WTC11 (cell line): ENCODE data around the gene DSC2.

Source experiments
- GABPB1 ChIP-seq: sonication (generic); formaldehyde crosslinking; IDR thresholded peaks from 2 replicates; pipeline ENCODE4 v1.8.1; 2023; ENCODE audit warnings: mild to moderate bottlenecking, missing genetic modification reagents
- NR1H2 ChIP-seq: sonication (generic); formaldehyde crosslinking; IDR thresholded peaks from 2 replicates; pipeline ENCODE4 v1.9.0; 2021; ENCODE audit warnings: mild to moderate bottlenecking, moderate library complexity, missing genetic modification reagents
- SP1 ChIP-seq: sonication (generic); formaldehyde crosslinking; conservative IDR thresholded peaks from 2 replicates; pipeline ENCODE4 v1.8.1; 2022; ENCODE audit warnings: missing genetic modification reagents
- TF ChIP-seq, protein P1 (sequence below): fragments of 200-600 bp; IDR thresholded peaks from 2 replicates; pipeline ENCODE4 v1.8.0; 2022; ENCODE audit warnings: antibody characterized with exemption
- TF ChIP-seq, protein P2 (sequence below): sonication (generic); formaldehyde crosslinking; conservative IDR thresholded peaks from 2 replicates; pipeline ENCODE4 v1.8.1; 2022; ENCODE audit warnings: mild to moderate bottlenecking, missing genetic modification reagents
- TF ChIP-seq, protein P3 (sequence below): sonication (generic); formaldehyde crosslinking; IDR thresholded peaks from 2 replicates; pipeline ENCODE4 v1.8.0; 2022; ENCODE audit warnings: mild to moderate bottlenecking, missing genetic modification reagents
- TF ChIP-seq, protein P4 (sequence below): sonication (generic); formaldehyde crosslinking; IDR thresholded peaks from 2 replicates; pipeline ENCODE4 v1.8.1; 2023; ENCODE audit warnings: mild to moderate bottlenecking, missing genetic modification reagents, moderate library complexity

DNA sequence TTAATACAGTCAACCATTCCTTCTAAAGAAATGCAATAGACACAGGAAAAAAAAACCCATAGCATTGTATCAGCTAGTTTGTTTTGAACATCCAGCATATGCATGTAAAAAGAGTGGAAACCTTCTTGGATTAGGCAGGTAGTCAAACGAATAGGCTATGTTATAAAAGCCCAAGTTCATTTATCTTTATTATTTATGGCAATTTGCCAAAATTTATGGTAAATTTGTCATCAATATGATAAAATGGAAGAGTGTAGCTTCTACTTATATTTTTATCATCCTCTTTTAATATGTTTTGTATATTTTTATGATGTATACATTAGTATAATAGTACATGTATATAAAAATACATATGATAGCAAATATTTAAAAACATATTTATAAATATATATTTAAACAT lies 36.5 kb upstream of the DSC2 start:
- TF ChIP-seq, protein P1, sequence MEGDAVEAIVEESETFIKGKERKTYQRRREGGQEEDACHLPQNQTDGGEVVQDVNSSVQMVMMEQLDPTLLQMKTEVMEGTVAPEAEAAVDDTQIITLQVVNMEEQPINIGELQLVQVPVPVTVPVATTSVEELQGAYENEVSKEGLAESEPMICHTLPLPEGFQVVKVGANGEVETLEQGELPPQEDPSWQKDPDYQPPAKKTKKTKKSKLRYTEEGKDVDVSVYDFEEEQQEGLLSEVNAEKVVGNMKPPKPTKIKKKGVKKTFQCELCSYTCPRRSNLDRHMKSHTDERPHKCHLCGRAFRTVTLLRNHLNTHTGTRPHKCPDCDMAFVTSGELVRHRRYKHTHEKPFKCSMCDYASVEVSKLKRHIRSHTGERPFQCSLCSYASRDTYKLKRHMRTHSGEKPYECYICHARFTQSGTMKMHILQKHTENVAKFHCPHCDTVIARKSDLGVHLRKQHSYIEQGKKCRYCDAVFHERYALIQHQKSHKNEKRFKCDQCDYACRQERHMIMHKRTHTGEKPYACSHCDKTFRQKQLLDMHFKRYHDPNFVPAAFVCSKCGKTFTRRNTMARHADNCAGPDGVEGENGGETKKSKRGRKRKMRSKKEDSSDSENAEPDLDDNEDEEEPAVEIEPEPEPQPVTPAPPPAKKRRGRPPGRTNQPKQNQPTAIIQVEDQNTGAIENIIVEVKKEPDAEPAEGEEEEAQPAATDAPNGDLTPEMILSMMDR = no peak
- TF ChIP-seq SP1 (CRISPR knock-in tag) (no peak), NR1H2 (no peak), GABPB1 (no peak)
- TF ChIP-seq, protein P2, sequence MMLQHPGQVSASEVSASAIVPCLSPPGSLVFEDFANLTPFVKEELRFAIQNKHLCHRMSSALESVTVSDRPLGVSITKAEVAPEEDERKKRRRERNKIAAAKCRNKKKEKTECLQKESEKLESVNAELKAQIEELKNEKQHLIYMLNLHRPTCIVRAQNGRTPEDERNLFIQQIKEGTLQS (CRISPR knock-in tag) = no peak
- TF ChIP-seq, protein P3, sequence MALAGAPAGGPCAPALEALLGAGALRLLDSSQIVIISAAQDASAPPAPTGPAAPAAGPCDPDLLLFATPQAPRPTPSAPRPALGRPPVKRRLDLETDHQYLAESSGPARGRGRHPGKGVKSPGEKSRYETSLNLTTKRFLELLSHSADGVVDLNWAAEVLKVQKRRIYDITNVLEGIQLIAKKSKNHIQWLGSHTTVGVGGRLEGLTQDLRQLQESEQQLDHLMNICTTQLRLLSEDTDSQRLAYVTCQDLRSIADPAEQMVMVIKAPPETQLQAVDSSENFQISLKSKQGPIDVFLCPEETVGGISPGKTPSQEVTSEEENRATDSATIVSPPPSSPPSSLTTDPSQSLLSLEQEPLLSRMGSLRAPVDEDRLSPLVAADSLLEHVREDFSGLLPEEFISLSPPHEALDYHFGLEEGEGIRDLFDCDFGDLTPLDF (CRISPR knock-in tag) = no peak
- TF ChIP-seq, protein P4, sequence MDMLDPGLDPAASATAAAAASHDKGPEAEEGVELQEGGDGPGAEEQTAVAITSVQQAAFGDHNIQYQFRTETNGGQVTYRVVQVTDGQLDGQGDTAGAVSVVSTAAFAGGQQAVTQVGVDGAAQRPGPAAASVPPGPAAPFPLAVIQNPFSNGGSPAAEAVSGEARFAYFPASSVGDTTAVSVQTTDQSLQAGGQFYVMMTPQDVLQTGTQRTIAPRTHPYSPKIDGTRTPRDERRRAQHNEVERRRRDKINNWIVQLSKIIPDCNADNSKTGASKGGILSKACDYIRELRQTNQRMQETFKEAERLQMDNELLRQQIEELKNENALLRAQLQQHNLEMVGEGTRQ (CRISPR knock-in tag) = no peak
